ENCODE results near the gene HOXB5.

HOXB5 gene

GRCh38 chr17:48563867-48564187, 29.8 kb downstream of the HOXB5 start:
- peaks cover 44% of the 10 kb centered on the region for H3K27me3 ChIP-seq (ENCODE audit: insufficient read depth, low read length, poor library complexity)
- H3K4me2 ChIP-seq (ENCODE audit: insufficient read depth, low read length): no peak overlapping the region

GRCh38 chr17:48563385-48563838, 30.2 kb downstream of the HOXB5 start:
- Histone ChIP-seq H3K9me3 (ENCODE audit: insufficient read depth, low read length, severe bottlenecking) (no peaks in the 10 kb centered on the region), H3K79me2 (ENCODE audit: insufficient read depth, low read length) (no peaks in the 10 kb centered on the region), H4K20me1 (ENCODE audit: insufficient read depth, low read length) (peaks cover 8% of the 10 kb centered on the region; the same call in 1 of the 2 replicates), H3K36me3 (ENCODE audit: insufficient read depth, low read length) (no peaks in the 10 kb centered on the region), H3K4me1 (ENCODE audit: insufficient read depth, low read length) (no peaks in the 10 kb centered on the region), H3K4me3 (ENCODE audit: low read depth in 1 of 2, low read length in 2 of 2) (no peak overlapping the region), H3K27me3 (ENCODE audit: insufficient read depth, low read length, poor library complexity) (peaks cover 48% of the 10 kb centered on the region), H3K4me2 (ENCODE audit: insufficient read depth, low read length) (no peak overlapping the region), H2AFZ (ENCODE audit: low read depth, low read length) (no peak overlapping the region), H3K27ac (ENCODE audit: low read length) (no peak overlapping the region), H3K9ac (ENCODE audit: low read depth, low read length) (no peak overlapping the region)
- no peak for TF ChIP-seq CTCF (IDR thresholded peaks at IDR 0.05; ENCODE audit: borderline replicate concordance, extremely low read depth, low read length, poor library complexity, severe bottlenecking)
- TF ChIP-seq EZH2 (IDR thresholded peaks at IDR 0.05; ENCODE audit: borderline replicate concordance, low read depth, low read length, severe bottlenecking): no peak
- DNase-seq (no peak), ATAC-seq (ENCODE audit: insufficient read depth, low read depth) (no peak)

More at GRCh38 chr17:48563867-48564187, 29.8 kb downstream of the HOXB5 start:
- DNase-seq: no peak
- H3K36me3 ChIP-seq (ENCODE audit: insufficient read depth, low read length): no peaks in the 10 kb centered on the region
- no peak overlapping the region for H3K27ac ChIP-seq (ENCODE audit: low read length)
- TF ChIP-seq EZH2 (IDR thresholded peaks at IDR 0.05; ENCODE audit: borderline replicate concordance, low read depth, low read length, severe bottlenecking) (no peak), CTCF (IDR thresholded peaks at IDR 0.05; ENCODE audit: borderline replicate concordance, extremely low read depth, low read length, poor library complexity, severe bottlenecking) (no peak)
- no peak for ATAC-seq (ENCODE audit: insufficient read depth, low read depth)
- no peaks in the 10 kb centered on the region for H3K4me1 ChIP-seq (ENCODE audit: insufficient read depth, low read length)
- H3K4me3 ChIP-seq (ENCODE audit: low read depth in 1 of 2, low read length in 2 of 2): no peak overlapping the region
- no peak overlapping the region for H3K9ac ChIP-seq (ENCODE audit: low read depth, low read length)
- H3K9me3 ChIP-seq (ENCODE audit: insufficient read depth, low read length, severe bottlenecking): no peaks in the 10 kb centered on the region
- H4K20me1 ChIP-seq (ENCODE audit: insufficient read depth, low read length): peaks cover 8% of the 10 kb centered on the region; the same call in 1 of the 2 replicates
- no peak overlapping the region for H2AFZ ChIP-seq (ENCODE audit: low read depth, low read length)
- no peaks in the 10 kb centered on the region for H3K79me2 ChIP-seq (ENCODE audit: insufficient read depth, low read length)

GRCh38 chr17:48562934-48563333, 30.6 kb downstream of the HOXB5 start:
- no peaks in the 10 kb centered on the region for H3K36me3 ChIP-seq (ENCODE audit: insufficient read depth, low read length)
- ATAC-seq (ENCODE audit: insufficient read depth, low read depth) (no peak), DNase-seq (no peak)
- no peak for TF ChIP-seq EZH2 (IDR thresholded peaks at IDR 0.05; ENCODE audit: borderline replicate concordance, low read depth, low read length, severe bottlenecking)
- TF ChIP-seq CTCF (IDR thresholded peaks at IDR 0.05; ENCODE audit: borderline replicate concordance, extremely low read depth, low read length, poor library complexity, severe bottlenecking): no peak
- H3K4me2 ChIP-seq (ENCODE audit: insufficient read depth, low read length): no peak overlapping the region
- peaks cover 8% of the 10 kb centered on the region; the same call in 1 of the 2 replicates for H4K20me1 ChIP-seq (ENCODE audit: insufficient read depth, low read length)
- no peak overlapping the region for H2AFZ ChIP-seq (ENCODE audit: low read depth, low read length)
- no peak overlapping the region for H3K9ac ChIP-seq (ENCODE audit: low read depth, low read length)
- H3K4me1 ChIP-seq (ENCODE audit: insufficient read depth, low read length): no peaks in the 10 kb centered on the region
- no peak overlapping the region for H3K27ac ChIP-seq (ENCODE audit: low read length)
- H3K79me2 ChIP-seq (ENCODE audit: insufficient read depth, low read length): no peaks in the 10 kb centered on the region
- no peaks in the 10 kb centered on the region for H3K9me3 ChIP-seq (ENCODE audit: insufficient read depth, low read length, severe bottlenecking)
- peaks cover 52% of the 10 kb centered on the region for H3K27me3 ChIP-seq (ENCODE audit: insufficient read depth, low read length, poor library complexity)
- H3K4me3 ChIP-seq (ENCODE audit: low read depth in 1 of 2, low read length in 2 of 2): no peak overlapping the region

Measured in DND-41 (cell line).